Upper lobe of left lung (tissue), 6 donors: ENCODE measurements around the gene SLC2A2. TPM values are rescaled to one million over a fixed set of nuclear protein-coding genes. Genes with fewer than 3 reads are reported as not detected.

Experiments used
- ATAC-seq, 2 donors: fragments of 200-7000 bp; cut with Tn5 transposase; one replicate each; pipeline ENCODE4 v1.9.1; 2022; ENCODE audit warnings: mild to moderate bottlenecking in 2 of 2, moderate library complexity in 2 of 2; ENCODE audit not compliant: low FRiP score in 2 of 2
- DNase-seq, 2 donors: peaks; one replicate each; pipeline ENCODE4 v3.0.0-alpha.2; 2019 to 2020
- H3K27ac ChIP-seq, 4 donors: fragments of 200-600 bp; sonication (generic); one replicate each; pipeline ENCODE4 v1.5.1; 2016 to 2019
- H3K27me3 ChIP-seq, 4 donors: fragments of 200-600 bp; sonication (generic); one replicate each; pipeline ENCODE4 v1.5.1; 2017 to 2019
- H3K36me3 ChIP-seq, 4 donors: fragments of 200-600 bp; sonication (generic); one replicate each; pipeline ENCODE4 v1.5.1; 2016 to 2019
- H3K4me1 ChIP-seq, 4 donors: fragments of 200-600 bp; sonication (generic); one replicate each; pipeline ENCODE4 v1.5.1; 2018 to 2019
- H3K4me3 ChIP-seq, 4 donors: fragments of 200-600 bp; sonication (generic); one replicate each; pipeline ENCODE4 v1.5.1; 2017 to 2019; ENCODE audit warnings: mild to moderate bottlenecking in 2 of 4, moderate library complexity in 1 of 4
- H3K9me3 ChIP-seq, 4 donors: fragments of 200-600 bp; sonication (generic); one replicate each; pipeline ENCODE4 v1.5.1; 2018 to 2019
- EP300 ChIP-seq, 4 donors: sonication (generic); formaldehyde crosslinking; IDR thresholded peaks; one replicate each; pipeline ENCODE4 v1.5.1; 2017; ENCODE audit warnings: antibody characterized with exemption in 4 of 4, control low read depth in 2 of 4
- POLR2A ChIP-seq, 4 donors: fragments of 450-650 bp; IDR thresholded peaks; one replicate each; pipeline ENCODE4 v1.5.1; 2016 to 2017; ENCODE audit warnings: antibody characterized with exemption in 4 of 4, mild to moderate bottlenecking in 2 of 4
- POLR2AphosphoS5 ChIP-seq, 2 donors: sonication (generic); formaldehyde crosslinking; IDR thresholded peaks; one replicate each; pipeline ENCODE4 v1.5.1; 2017; ENCODE audit warnings: antibody characterized with exemption in 2 of 2
- WGBS, 2 donors: methylation state at CpG; one replicate each; pipeline ENCODE4 v1.1.5; 2017 to 2018; 5-methylcytosine and 5-hydroxymethylcytosine counted together
- total RNA-seq, 6 donors: library from RNA; depleted of rRNA in 4 of 6; stranded (reverse); fragments of >200 nt in 4 of 6; gene quantifications; one replicate each; pipeline versions ENCODE4 v1.1.0 to v1.2.1, GENCODE V29; 2016 to 2021
- TF ChIP-seq, protein P1 (sequence below), 6 experiments: fragments of 450-650 bp in 4 of 6; fragments of 200-600 bp in 2 of 6; sonication (generic) in 2 of 6; IDR thresholded peaks; one replicate each; pipeline ENCODE4 v1.5.1; 2016 to 2019; ENCODE audit warnings: antibody characterized with exemption in 6 of 6
- donor health status: DM: no; HTN: no; CAD: no; lungs with moderate emphysema.
- donor health status: DM: no; HTN: yes; CAD: no; lungs with severe emphysema.

The SLC2A2 gene
- total RNA-seq, 6 donors from 2014 or later, result 0.06 to 0.13 TPM; not detected in 4

DNA sequence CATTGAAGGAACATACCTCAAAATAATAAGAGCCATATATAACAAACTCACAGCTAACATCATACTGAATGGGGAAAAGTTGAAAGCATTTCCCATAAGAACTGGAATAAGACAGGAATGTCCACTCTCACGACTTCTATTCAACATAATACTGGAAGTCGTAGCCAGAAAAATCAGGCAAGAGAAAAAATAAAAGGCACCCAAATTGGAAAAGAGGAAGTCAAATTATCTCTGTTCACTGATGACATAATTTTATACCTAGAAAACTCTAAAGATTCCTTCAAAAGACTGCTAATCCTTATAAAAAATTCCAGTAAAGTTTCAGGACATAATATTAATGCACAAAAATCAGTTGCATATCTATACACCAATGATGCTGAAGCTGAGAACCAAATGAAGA lies 34.9 kb downstream of the SLC2A2 start:
- no peaks in the 10 kb centered on the region for H3K4me1 ChIP-seq
- no peak for DNase-seq
- no peak overlapping the region for H3K27ac ChIP-seq
- 82 to 91% methylated on average over 2 of the region's 2 CpGs for WGBS, 2 donors
- H3K9me3 ChIP-seq, result no peaks in the 10 kb centered on the region
- TF ChIP-seq, protein P1, sequence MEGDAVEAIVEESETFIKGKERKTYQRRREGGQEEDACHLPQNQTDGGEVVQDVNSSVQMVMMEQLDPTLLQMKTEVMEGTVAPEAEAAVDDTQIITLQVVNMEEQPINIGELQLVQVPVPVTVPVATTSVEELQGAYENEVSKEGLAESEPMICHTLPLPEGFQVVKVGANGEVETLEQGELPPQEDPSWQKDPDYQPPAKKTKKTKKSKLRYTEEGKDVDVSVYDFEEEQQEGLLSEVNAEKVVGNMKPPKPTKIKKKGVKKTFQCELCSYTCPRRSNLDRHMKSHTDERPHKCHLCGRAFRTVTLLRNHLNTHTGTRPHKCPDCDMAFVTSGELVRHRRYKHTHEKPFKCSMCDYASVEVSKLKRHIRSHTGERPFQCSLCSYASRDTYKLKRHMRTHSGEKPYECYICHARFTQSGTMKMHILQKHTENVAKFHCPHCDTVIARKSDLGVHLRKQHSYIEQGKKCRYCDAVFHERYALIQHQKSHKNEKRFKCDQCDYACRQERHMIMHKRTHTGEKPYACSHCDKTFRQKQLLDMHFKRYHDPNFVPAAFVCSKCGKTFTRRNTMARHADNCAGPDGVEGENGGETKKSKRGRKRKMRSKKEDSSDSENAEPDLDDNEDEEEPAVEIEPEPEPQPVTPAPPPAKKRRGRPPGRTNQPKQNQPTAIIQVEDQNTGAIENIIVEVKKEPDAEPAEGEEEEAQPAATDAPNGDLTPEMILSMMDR (IDR thresholded peaks at IDR 0.05), result no peak
- no peak for TF ChIP-seq POLR2A (IDR thresholded peaks at IDR 0.05)
- no peak for TF ChIP-seq POLR2AphosphoS5 (IDR thresholded peaks at IDR 0.05)
- TF ChIP-seq EP300 (IDR thresholded peaks at IDR 0.05), result no peak
- no peak overlapping the region for H3K4me3 ChIP-seq
- no peaks in the 10 kb centered on the region for H3K27me3 ChIP-seq
- no peaks in the 10 kb centered on the region for H3K36me3 ChIP-seq
- ATAC-seq, result no peak

DNA sequence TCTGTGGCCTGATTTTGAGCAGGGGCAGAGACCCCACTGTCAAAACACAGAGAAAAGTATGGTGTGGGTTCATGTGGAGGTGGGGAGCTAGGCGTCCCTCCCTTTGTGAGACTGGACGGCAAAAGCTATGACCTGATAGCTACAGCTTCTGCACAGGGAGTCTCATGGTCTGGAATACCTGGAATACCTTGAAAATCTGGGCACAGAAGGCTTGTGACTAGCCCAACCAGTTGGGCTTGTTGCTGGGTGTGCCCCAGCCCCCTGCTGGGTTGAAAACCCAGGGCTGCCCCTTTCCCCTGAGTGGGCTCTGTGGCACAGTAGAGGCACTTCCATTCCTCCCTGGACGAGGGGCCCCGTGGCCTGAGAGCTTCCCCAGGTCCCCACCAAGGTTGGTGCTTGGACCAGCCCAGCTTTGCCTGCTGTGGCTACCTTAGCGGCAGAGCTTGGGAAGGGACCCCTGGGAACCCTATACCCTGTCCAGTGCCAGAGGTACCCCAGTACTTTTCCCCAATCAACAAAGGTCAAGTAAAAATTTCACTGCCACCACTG lies 37.3 kb downstream of the SLC2A2 start:
- no peak for ATAC-seq
- TF ChIP-seq, protein P1 (IDR thresholded peaks at IDR 0.05), result no peak
- TF ChIP-seq POLR2AphosphoS5 (IDR thresholded peaks at IDR 0.05) (no peak), EP300 (IDR thresholded peaks at IDR 0.05) (no peak)

DNA sequence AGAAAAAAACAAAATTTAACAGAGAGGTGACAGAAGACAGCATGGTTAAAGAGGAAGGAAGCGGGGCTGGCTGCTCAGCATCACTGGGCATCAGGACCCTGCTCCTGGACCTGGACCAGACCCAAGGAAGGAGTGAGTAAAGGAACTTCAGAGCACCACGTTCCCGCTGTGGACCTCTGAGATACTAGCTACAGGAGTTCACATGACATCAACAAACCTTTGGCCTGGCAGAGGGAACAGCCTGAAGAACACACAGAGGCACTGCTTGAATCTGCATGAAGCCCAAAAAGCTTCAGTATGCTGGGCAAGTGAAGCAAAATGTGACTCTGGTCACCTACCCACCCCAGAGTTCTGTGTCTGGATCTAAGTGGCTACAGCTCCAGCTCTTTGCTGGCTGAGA lies 38.1 kb downstream of the SLC2A2 start:
- WGBS, 2 donors, result 66 to 80% methylated on average over 3 of the region's 3 CpGs
- TF ChIP-seq POLR2A (IDR thresholded peaks at IDR 0.05) (no peak), POLR2AphosphoS5 (IDR thresholded peaks at IDR 0.05) (no peak), EP300 (IDR thresholded peaks at IDR 0.05) (no peak)
- TF ChIP-seq, protein P1 (IDR thresholded peaks at IDR 0.05), result no peak
- Histone ChIP-seq H3K27me3 (no peaks in the 10 kb centered on the region), H3K36me3 (no peaks in the 10 kb centered on the region), H3K27ac (no peak overlapping the region), H3K4me1 (no peaks in the 10 kb centered on the region), H3K9me3 (peaks cover 0 to 3% (median 0%) of the 10 kb centered on the region in 4 donors), H3K4me3 (no peak overlapping the region)
- no peak for ATAC-seq
- DNase-seq, result no peak

More for the DNA sequence above, 37.3 kb downstream of the SLC2A2 start:
- Histone ChIP-seq H3K4me1 (no peaks in the 10 kb centered on the region), H3K4me3 (no peak overlapping the region), H3K27me3 (no peaks in the 10 kb centered on the region), H3K27ac (no peak overlapping the region), H3K9me3 (peaks cover 0 to 3% (median 0%) of the 10 kb centered on the region in 4 donors), H3K36me3 (no peaks in the 10 kb centered on the region)
- WGBS, 2 donors, result 88 to 100% methylated on average over 2 to 5 of the region's 5 CpGs
- peak in 1 of 2 donors; percentile 25 for DNase-seq

DNA sequence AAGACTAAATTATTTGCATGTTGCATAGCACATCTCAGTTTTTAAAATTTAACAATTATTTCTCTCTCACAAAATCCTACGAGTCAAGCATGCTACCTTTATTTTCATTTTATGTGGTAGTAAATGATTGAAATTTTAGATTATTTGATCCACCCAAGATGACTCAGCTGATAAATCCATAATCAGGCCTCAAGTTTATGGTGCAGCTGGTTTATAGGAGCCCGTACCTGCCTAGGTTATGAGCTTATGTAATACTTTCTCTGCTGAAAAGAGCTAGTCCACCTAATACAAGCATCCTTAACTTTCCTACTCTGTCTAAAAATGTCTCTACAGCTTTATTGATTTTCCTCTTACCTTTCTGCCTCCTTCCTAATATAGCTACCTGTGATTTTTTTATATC lies 41.2 kb downstream of the SLC2A2 start:
- 68 to 90% methylated on average over 2 of the region's 2 CpGs for WGBS, 2 donors
- no peak for ATAC-seq
- no peak for DNase-seq

More for the DNA sequence above, 41.2 kb downstream of the SLC2A2 start:
- Histone ChIP-seq H3K4me3 (no peak overlapping the region), H3K27ac (no peak overlapping the region), H3K4me1 (no peaks in the 10 kb centered on the region), H3K36me3 (no peaks in the 10 kb centered on the region), H3K27me3 (no peaks in the 10 kb centered on the region), H3K9me3 (peaks cover 0 to 3% (median 0%) of the 10 kb centered on the region in 4 donors)
- TF ChIP-seq EP300 (IDR thresholded peaks at IDR 0.05) (no peak), POLR2A (IDR thresholded peaks at IDR 0.05) (no peak), POLR2AphosphoS5 (IDR thresholded peaks at IDR 0.05) (no peak)
- TF ChIP-seq, protein P1 (IDR thresholded peaks at IDR 0.05), result no peak
